ENCODE results near the gene SWT1. TPM values are rescaled to one million over a fixed set of nuclear protein-coding genes. Genes with fewer than 3 reads are reported as not detected.

Gene SWT1
- total RNA-seq, 3 donors from 2014 or later (not counting 1 experiment from before 2014, with no cell fraction given), result 4.0 to 5.3 (median 5.1) TPM

DNA sequence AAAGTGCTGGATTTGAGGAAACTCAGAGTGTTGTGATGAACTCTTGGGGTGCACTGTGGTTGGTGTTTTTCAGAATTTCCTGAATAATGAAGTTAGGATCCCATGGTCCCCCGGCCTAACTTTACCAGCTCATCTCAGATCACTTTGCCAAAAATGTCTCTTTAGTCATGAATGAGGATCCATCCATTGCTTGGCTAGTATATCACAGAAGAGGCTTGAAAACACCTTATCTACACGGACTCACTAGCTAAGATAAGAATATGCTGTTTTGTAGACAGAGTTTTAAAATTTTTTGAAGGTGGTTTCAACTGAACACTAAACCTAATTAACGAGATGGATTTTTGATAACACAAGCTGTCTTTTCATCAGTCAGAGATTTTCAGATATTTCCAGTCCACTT, 106.3 kb downstream of the SWT1 start:
- no peak for TF ChIP-seq CTCF (IDR thresholded peaks at IDR 0.05)
- H3K9me3 ChIP-seq (ENCODE audit: control insufficient read depth, insufficient read depth, low read length), result no peaks in the 10 kb centered on the region
- H3K4me3 ChIP-seq (ENCODE audit: low read length), result no peak overlapping the region
- Mint-ChIP-seq H3K36me3 (no peaks in the 10 kb centered on the region), H3K4me3 (no peak overlapping the region), H3K27ac (no peak overlapping the region), H3K4me1 (no peaks in the 10 kb centered on the region), H3K9me3 (no peaks in the 10 kb centered on the region), H3K27me3 (ENCODE audit: low read depth in 2 of 2) (no peaks in the 10 kb centered on the region)
- 100% methylated on average over 2 of the region's 3 CpGs for WGBS (ENCODE audit: insufficient coverage)
- no peak overlapping the region for H3K27ac ChIP-seq (ENCODE audit: low read length)
- no peak for ATAC-seq
- no peaks in the 10 kb centered on the region for H3K36me3 ChIP-seq (ENCODE audit: control insufficient read depth, insufficient read depth, low read length)
- no peaks in the 10 kb centered on the region for H3K4me1 ChIP-seq (ENCODE audit: control insufficient read depth, insufficient read depth, low read length)
- H3K27me3 ChIP-seq (ENCODE audit: control insufficient read depth, insufficient read depth, low read length), result no peaks in the 10 kb centered on the region
- intact Hi-C loops (cut with micrococcal nuclease), result no loop called here
- DNase-seq, result no peak

DNA sequence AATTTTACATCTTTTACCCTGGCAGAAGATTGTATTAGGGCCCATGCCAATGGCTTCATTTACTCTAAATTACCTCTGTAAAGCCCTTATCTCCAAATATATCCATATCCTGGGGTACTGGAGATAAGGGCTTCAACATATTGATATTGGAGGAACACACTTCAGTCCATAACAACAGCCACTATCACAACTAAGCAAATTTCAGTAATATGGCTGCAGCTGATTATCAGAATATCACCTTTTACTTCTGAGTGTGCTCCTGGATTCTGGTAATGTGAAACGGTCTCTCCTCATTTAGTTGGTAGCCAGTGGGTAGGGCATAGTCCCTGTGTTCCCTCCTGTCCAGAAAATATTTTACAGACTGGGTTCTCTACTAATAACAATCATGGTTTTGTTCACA, 106.8 kb downstream of the SWT1 start:
- no peak for ATAC-seq
- no peaks in the 10 kb centered on the region for H3K9me3 ChIP-seq (ENCODE audit: control insufficient read depth, insufficient read depth, low read length)
- no peaks in the 10 kb centered on the region for H3K4me1 Mint-ChIP-seq
- TF ChIP-seq CTCF (IDR thresholded peaks at IDR 0.05), result no peak
- H3K4me3 Mint-ChIP-seq, result no peak overlapping the region
- no peaks in the 10 kb centered on the region for H3K36me3 Mint-ChIP-seq
- H3K27me3 Mint-ChIP-seq (ENCODE audit: low read depth in 2 of 2), result no peaks in the 10 kb centered on the region
- no peaks in the 10 kb centered on the region for H3K27me3 ChIP-seq (ENCODE audit: control insufficient read depth, insufficient read depth, low read length)
- H3K36me3 ChIP-seq (ENCODE audit: control insufficient read depth, insufficient read depth, low read length), result no peaks in the 10 kb centered on the region
- H3K27ac Mint-ChIP-seq, result no peak overlapping the region
- no peaks in the 10 kb centered on the region for H3K4me1 ChIP-seq (ENCODE audit: control insufficient read depth, insufficient read depth, low read length)
- DNase-seq, result no peak
- intact Hi-C loops (cut with micrococcal nuclease), result no loop called here
- no peak overlapping the region for H3K27ac ChIP-seq (ENCODE audit: low read length)
- no peak overlapping the region for H3K4me3 ChIP-seq (ENCODE audit: low read length)
- H3K9me3 Mint-ChIP-seq, result no peaks in the 10 kb centered on the region
- 100% methylated on average over 1 of the region's 1 CpG for WGBS (ENCODE audit: insufficient coverage)

DNA sequence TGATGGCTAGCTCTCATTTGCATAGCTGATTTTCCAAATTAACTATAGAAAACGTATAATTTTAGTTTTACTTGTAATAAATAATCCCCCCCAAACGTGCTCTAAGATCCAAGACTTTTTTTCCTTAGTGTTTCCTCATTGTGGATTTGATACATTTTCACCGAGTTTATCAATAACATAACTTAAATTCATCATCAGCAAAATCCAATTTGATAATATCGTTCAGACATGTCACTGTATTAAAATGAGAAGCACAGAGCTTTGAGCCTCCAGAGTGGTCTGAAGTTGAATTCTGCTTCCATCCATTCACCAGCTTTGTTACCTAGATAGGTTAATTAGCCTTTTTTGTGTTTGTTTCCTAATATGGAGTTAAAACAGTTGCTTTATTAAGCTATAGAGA, 108.3 kb downstream of the SWT1 start:
- intact Hi-C loops (cut with micrococcal nuclease), result no loop called here

More for the DNA sequence above, 108.3 kb downstream of the SWT1 start:
- H3K36me3 Mint-ChIP-seq, result no peaks in the 10 kb centered on the region
- H3K27ac ChIP-seq (ENCODE audit: low read length), result no peak overlapping the region
- DNase-seq (no peak), ATAC-seq (no peak)
- H3K4me3 ChIP-seq (ENCODE audit: low read length), result no peak overlapping the region
- TF ChIP-seq CTCF (IDR thresholded peaks at IDR 0.05), result no peak
- 96% methylated on average over 4 of the region's 4 CpGs for WGBS (ENCODE audit: insufficient coverage)
- H3K27me3 ChIP-seq (ENCODE audit: control insufficient read depth, insufficient read depth, low read length), result no peaks in the 10 kb centered on the region
- no peaks in the 10 kb centered on the region for H3K27me3 Mint-ChIP-seq (ENCODE audit: low read depth in 2 of 2)
- no peaks in the 10 kb centered on the region for H3K4me1 ChIP-seq (ENCODE audit: control insufficient read depth, insufficient read depth, low read length)
- H3K36me3 ChIP-seq (ENCODE audit: control insufficient read depth, insufficient read depth, low read length), result no peaks in the 10 kb centered on the region
- no peak overlapping the region for H3K4me3 Mint-ChIP-seq
- no peak overlapping the region for H3K27ac Mint-ChIP-seq
- no peaks in the 10 kb centered on the region for H3K4me1 Mint-ChIP-seq
- no peaks in the 10 kb centered on the region for H3K9me3 Mint-ChIP-seq
- no peaks in the 10 kb centered on the region for H3K9me3 ChIP-seq (ENCODE audit: control insufficient read depth, insufficient read depth, low read length)
